Fibroblast of lung (primary cell): ENCODE results near the gene LMF2. TPM values are rescaled to one million over a fixed set of nuclear protein-coding genes. Genes with fewer than 3 reads are reported as not detected.

ENCODE experiments used
- DNase-seq, 2 donors: peaks; one replicate each; pipeline versions ENCODE4 v3.0.0 to v3.0.0-alpha.2; 2010; ENCODE audit warnings: low read depth in 2 of 2
- H2AFZ ChIP-seq: 2 replicates; pipeline ENCODE4 v1.5.1; 2012; ENCODE audit warnings: low read length, control low read depth, inconsistent platforms
- H3K27ac ChIP-seq: 2 replicates; pipeline ENCODE4 v1.5.1; 2011; ENCODE audit warnings: low read length, control low read depth; ENCODE audit not compliant: insufficient read depth
- H3K27me3 ChIP-seq: 2 replicates; pipeline ENCODE4 v1.5.1; 2011; ENCODE audit warnings: mild to moderate bottlenecking, low read length; ENCODE audit not compliant: control insufficient read depth, insufficient read depth
- H3K36me3 ChIP-seq: 2 replicates; pipeline ENCODE4 v1.5.1; 2011; ENCODE audit warnings: low read length; ENCODE audit not compliant: control insufficient read depth, insufficient read depth
- H3K4me1 ChIP-seq: 2 replicates; pipeline ENCODE4 v1.5.1; 2011; ENCODE audit warnings: low read length; ENCODE audit not compliant: control insufficient read depth, insufficient read depth; ENCODE audit errors: extremely low read depth
- H3K4me2 ChIP-seq: 2 replicates; pipeline ENCODE4 v1.5.1; 2011; ENCODE audit warnings: low read length, control low read depth; ENCODE audit not compliant: insufficient read depth; ENCODE audit errors: extremely low read depth
- H3K4me3 ChIP-seq, 4 experiments: fragments of 200-600 bp in 1 of 4; sonication (generic) in 1 of 4; replicated peaks in 1 of 4; 2 replicates each; pipeline ENCODE4 v1.5.1; 2011 to 2016; ENCODE audit warnings: low read length in 4 of 4, low read depth in 3 of 4, mild to moderate bottlenecking in 3 of 4, control low read depth in 2 of 4, inconsistent platforms in 1 of 4, mixed read lengths in 1 of 4; ENCODE audit not compliant: insufficient read depth in 1 of 4; ENCODE audit errors: control extremely low read depth in 1 of 4
- H3K79me2 ChIP-seq: 2 replicates; pipeline ENCODE4 v1.5.1; 2012; ENCODE audit warnings: mild to moderate bottlenecking, low read length, inconsistent platforms; ENCODE audit not compliant: control insufficient read depth, insufficient read depth
- H3K9ac ChIP-seq: 2 replicates; pipeline ENCODE4 v1.5.1; 2011; ENCODE audit warnings: mild to moderate bottlenecking, low read length, control low read depth; ENCODE audit not compliant: insufficient read depth
- H3K9me3 ChIP-seq: 2 replicates; pipeline ENCODE4 v1.5.1; 2012; ENCODE audit warnings: low read depth, low read length; ENCODE audit not compliant: control insufficient read depth, insufficient read depth
- H4K20me1 ChIP-seq: 2 replicates; pipeline ENCODE4 v1.5.1; 2011; ENCODE audit warnings: low read length; ENCODE audit not compliant: control insufficient read depth, insufficient read depth; ENCODE audit errors: extremely low read depth
- CTCF ChIP-seq, 2 donors: IDR thresholded peaks in 1 of 2; conservative IDR thresholded peaks in 1 of 2; 1 replicate in 1 of 2; 2 replicates in 1 of 2; pipeline ENCODE4 v1.5.1; 2011 to 2012; ENCODE audit warnings: low read length in 2 of 2, control low read depth in 1 of 2, inconsistent platforms in 1 of 2, low read depth in 1 of 2, mild to moderate bottlenecking in 1 of 2
- EZH2 ChIP-seq: IDR thresholded peaks from 2 replicates; pipeline ENCODE4 v1.5.1; 2012; ENCODE audit warnings: low read length, control low read depth, mild to moderate bottlenecking; ENCODE audit errors: missing control alignments
- polyA plus RNA-seq, 2 donors: library from polyadenylated mRNA; depleted of rRNA in 1 of 2; stranded (reverse) in 1 of 2; unstranded in 1 of 2; fragments of >200 nt; gene quantifications; 2 replicates each; pipeline ENCODE4 v1.2.1, GENCODE V29; 2011 to 2012; ENCODE audit warnings: missing spikeins in 1 of 2
- total RNA-seq: library from RNA; depleted of rRNA; stranded (reverse); fragments of >200 nt; gene quantifications from 2 replicates; pipeline ENCODE4 v1.2.1, GENCODE V29; 2014

Gene LMF2
- total and polyA plus RNA-seq, 2 donors (not counting 1 experiment from before 2014, with no cell fraction given), result 25.8 to 37.8 TPM

GRCh38 chr22:50531962-50532674, 24.6 kb upstream of the LMF2 start:
- Histone ChIP-seq H3K4me3 (peak overlapping the region in 3 of 4 experiments; percentile 28 to 60 (median 28)), H2AFZ (no peak overlapping the region), H3K79me2 (no peaks in the 10 kb centered on the region), H3K4me2 (peak overlapping the region; percentile 71), H3K9ac (peak overlapping the region; percentile 65), H4K20me1 (no peaks in the 10 kb centered on the region), H3K27me3 (peaks cover 11% of the 10 kb centered on the region), H3K27ac (no peak overlapping the region), H3K9me3 (no peaks in the 10 kb centered on the region), H3K4me1 (peaks cover 10% of the 10 kb centered on the region), H3K36me3 (no peaks in the 10 kb centered on the region)
- no peak for TF ChIP-seq EZH2
- TF ChIP-seq CTCF (conservative IDR thresholded peaks at IDR 0.05 in 1 of 2, IDR thresholded peaks at IDR 0.05 in 1 of 2; ENCODE audit: low read depth in 1 of 2, low read length in 2 of 2), result no peak
- peak; percentile 54 to 58 for DNase-seq

DNA sequence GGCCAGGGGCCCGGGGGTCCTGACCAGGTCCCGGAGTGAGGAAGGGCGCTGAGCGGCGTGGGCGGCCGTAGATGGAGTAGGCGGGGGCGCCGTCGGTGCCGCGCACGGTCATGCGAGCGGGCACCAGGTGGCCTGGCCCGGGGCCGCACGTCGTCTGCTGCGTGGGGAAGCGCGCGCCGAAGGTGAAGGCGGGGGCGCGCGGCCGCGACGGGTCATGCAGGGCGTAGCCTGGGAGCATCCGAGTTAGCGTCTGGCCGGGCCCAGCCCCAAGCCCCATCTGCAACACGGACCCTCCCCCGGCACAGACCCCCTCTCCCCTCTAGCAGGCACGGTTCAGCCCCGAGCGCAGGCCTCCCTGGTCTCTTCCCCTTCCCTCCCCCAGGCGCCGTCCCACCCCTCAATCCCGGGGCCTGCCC, 24.1 kb upstream of the LMF2 start:
- no peaks in the 10 kb centered on the region for H3K36me3 ChIP-seq
- H3K4me3 ChIP-seq, result peak overlapping the region in 3 of 4 experiments; percentile 28 to 61 (median 60)
- no peaks in the 10 kb centered on the region for H3K79me2 ChIP-seq
- H3K9ac ChIP-seq, result peak overlapping the region; percentile 65
- H3K4me2 ChIP-seq, result peak overlapping the region; percentile 71
- peaks cover 14% of the 10 kb centered on the region for H3K4me1 ChIP-seq
- TF ChIP-seq EZH2 (peak; percentile 57), CTCF (conservative IDR thresholded peaks at IDR 0.05 in 1 of 2, IDR thresholded peaks at IDR 0.05 in 1 of 2; ENCODE audit: low read depth in 1 of 2, low read length in 2 of 2) (no peak)
- peaks cover 11% of the 10 kb centered on the region for H3K27me3 ChIP-seq
- no peaks in the 10 kb centered on the region for H4K20me1 ChIP-seq
- no peak overlapping the region for H3K27ac ChIP-seq
- no peak overlapping the region for H2AFZ ChIP-seq
- no peaks in the 10 kb centered on the region for H3K9me3 ChIP-seq
- no peak for DNase-seq

GRCh38 chr22:50530877-50531545, 23.5 kb upstream of the LMF2 start:
- Histone ChIP-seq H3K9me3 (no peaks in the 10 kb centered on the region), H3K27me3 (peaks cover 11% of the 10 kb centered on the region), H4K20me1 (no peaks in the 10 kb centered on the region), H3K27ac (peak overlapping the region; percentile 20), H3K79me2 (no peaks in the 10 kb centered on the region), H2AFZ (no peak overlapping the region), H3K36me3 (no peaks in the 10 kb centered on the region), H3K4me1 (peaks cover 14% of the 10 kb centered on the region), H3K4me2 (peak overlapping the region; percentile 58), H3K9ac (peak overlapping the region; percentile 65), H3K4me3 (peak overlapping the region; percentile 15 to 61 (median 42))
- peak; percentile 75 to 86 for DNase-seq
- TF ChIP-seq EZH2 (peak; percentile 75), CTCF (conservative IDR thresholded peaks at IDR 0.05 in 1 of 2, IDR thresholded peaks at IDR 0.05 in 1 of 2; ENCODE audit: low read depth in 1 of 2, low read length in 2 of 2) (no peak)
